SK-N-SH treated with all-trans-retinoic acid at 6 μM for 48 hours (cell line): ENCODE results near the gene PAPSS1.

ENCODE experiments used
- ATAC-seq: fragments of 200-7000 bp; cut with Tn5 transposase; 3 replicates; pipeline ENCODE4 v1.9.1; 2020; ENCODE audit warnings: mild to moderate bottlenecking, moderate library complexity
- ARNTL ChIP-seq: fragments of 450-650 bp; formaldehyde crosslinking; IDR thresholded peaks from 2 replicates; pipeline ENCODE4 v1.5.0; 2020; ENCODE audit warnings: low read depth, mild to moderate bottlenecking, moderate library complexity, borderline replicate concordance
- BACH2 ChIP-seq: fragments of 250-450 bp; sonication (Bioruptor Pico); IDR thresholded peaks from 2 replicates; pipeline ENCODE4 v1.9.0; 2021; ENCODE audit warnings: mild to moderate bottlenecking, borderline replicate concordance
- CREB5 ChIP-seq: fragments of 250-450 bp; sonication (Bioruptor Pico); IDR thresholded peaks from 2 replicates; pipeline ENCODE4 v1.5.1; 2020; ENCODE audit warnings: low read depth, mild to moderate bottlenecking, moderate library complexity
- CSDC2 ChIP-seq: fragments of 250-450 bp; sonication (Bioruptor Pico); IDR thresholded peaks from 2 replicates; pipeline ENCODE4 v1.5.0; 2020; ENCODE audit warnings: mild to moderate bottlenecking, moderate library complexity
- CSRNP3 ChIP-seq: fragments of 250-450 bp; sonication (Bioruptor Pico); IDR thresholded peaks from 2 replicates; pipeline ENCODE4 v1.5.1; 2021; ENCODE audit warnings: mild to moderate bottlenecking, moderate library complexity
- ESRRG ChIP-seq: fragments of 250-450 bp; sonication (Bioruptor Pico); IDR thresholded peaks from 2 replicates; pipeline ENCODE4 v1.6.1; 2021; ENCODE audit warnings: mild to moderate bottlenecking
- GLIS3 ChIP-seq: fragments of 250-450 bp; sonication (Bioruptor Pico); IDR thresholded peaks from 2 replicates; pipeline ENCODE4 v1.5.0; 2020; ENCODE audit warnings: mild to moderate bottlenecking, moderate library complexity
- ISL1 ChIP-seq: fragments of 250-450 bp; sonication (Bioruptor Pico); IDR thresholded peaks from 2 replicates; pipeline ENCODE4 v2.1.2; 2022; ENCODE audit warnings: mild to moderate bottlenecking, moderate library complexity
- OSR1 ChIP-seq: fragments of 250-450 bp; sonication (Bioruptor Pico); IDR thresholded peaks from 2 replicates; pipeline ENCODE4 v1.8.0; 2022; ENCODE audit warnings: moderate library complexity, mild to moderate bottlenecking, inconsistent platforms
- PATZ1 ChIP-seq: fragments of 250-450 bp; sonication (Bioruptor Pico); IDR thresholded peaks from 2 replicates; pipeline ENCODE4 v1.8.0; 2020; ENCODE audit warnings: mild to moderate bottlenecking, moderate library complexity, borderline replicate concordance
- POU6F1 ChIP-seq: fragments of 250-450 bp; sonication (Bioruptor Pico); IDR thresholded peaks from 2 replicates; pipeline ENCODE4 v1.8.0; 2021; ENCODE audit warnings: low read depth, mild to moderate bottlenecking, moderate library complexity, borderline replicate concordance
- PPARA ChIP-seq: fragments of 250-450 bp; sonication (Bioruptor Pico); IDR thresholded peaks from 2 replicates; pipeline ENCODE4 v1.5.0; 2020; ENCODE audit warnings: mild to moderate bottlenecking, borderline replicate concordance
- RARB ChIP-seq: fragments of 250-450 bp; sonication (Bioruptor Pico); IDR thresholded peaks from 2 replicates; pipeline ENCODE4 v1.8.0; 2021; ENCODE audit warnings: mild to moderate bottlenecking, moderate library complexity
- SNAI2 ChIP-seq: fragments of 250-450 bp; sonication (Bioruptor Pico); IDR thresholded peaks from 2 replicates; pipeline ENCODE4 v1.5.0; 2020; ENCODE audit warnings: mild to moderate bottlenecking, moderate library complexity
- TCF4 ChIP-seq: fragments of 250-450 bp; sonication (Bioruptor Pico); IDR thresholded peaks from 2 replicates; pipeline ENCODE4 v1.8.0; 2021; ENCODE audit warnings: mild to moderate bottlenecking, moderate library complexity, borderline replicate concordance
- TSHZ2 ChIP-seq: fragments of 250-450 bp; sonication (Bioruptor Pico); IDR thresholded peaks from 2 replicates; pipeline ENCODE4 v1.5.0; 2020; ENCODE audit warnings: mild to moderate bottlenecking, moderate library complexity
- ZC3H10 ChIP-seq: fragments of 250-450 bp; sonication (Bioruptor Pico); IDR thresholded peaks from 2 replicates; pipeline ENCODE4 v1.5.1; 2021; ENCODE audit warnings: mild to moderate bottlenecking, moderate library complexity
- ZFP3 ChIP-seq: fragments of 250-450 bp; sonication (Bioruptor Pico); IDR thresholded peaks from 2 replicates; pipeline ENCODE4 v1.5.0; 2020; ENCODE audit warnings: mild to moderate bottlenecking, moderate library complexity
- ZFP30 ChIP-seq: fragments of 450-650 bp; formaldehyde crosslinking; IDR thresholded peaks from 2 replicates; pipeline ENCODE4 v1.5.0; 2022; ENCODE audit warnings: mild to moderate bottlenecking, moderate library complexity
- ZNF565 ChIP-seq: fragments of 450-650 bp; formaldehyde crosslinking; conservative IDR thresholded peaks from 2 replicates; pipeline ENCODE4 v1.5.0; 2020; ENCODE audit warnings: low read depth, mild to moderate bottlenecking, moderate library complexity
- ZNF70 ChIP-seq: fragments of 450-650 bp; formaldehyde crosslinking; IDR thresholded peaks from 2 replicates; pipeline ENCODE4 v1.5.0; 2020; ENCODE audit warnings: mild to moderate bottlenecking, moderate library complexity
- ZNF8 ChIP-seq: fragments of 450-650 bp; formaldehyde crosslinking; IDR thresholded peaks from 2 replicates; pipeline ENCODE4 v1.5.0; 2020; ENCODE audit warnings: mild to moderate bottlenecking, moderate library complexity

The PAPSS1 gene

GRCh38 chr4:107586371-107586770 is 133.7 kb downstream of the PAPSS1 start:
- ATAC-seq, result no peak
- TF ChIP-seq PPARA (CRISPR knock-in tag) (no peak), CSDC2 (no peak), PATZ1 (CRISPR knock-in tag) (no peak), CREB5 (no peak), POU6F1 (CRISPR knock-in tag) (no peak), BACH2 (CRISPR knock-in tag) (no peak), GLIS3 (no peak), ZFP3 (CRISPR knock-in tag) (no peak), TCF4 (CRISPR knock-in tag) (no peak), SNAI2 (CRISPR knock-in tag) (no peak), OSR1 (CRISPR knock-in tag) (no peak), ZNF565 (CRISPR knock-in tag) (no peak), ZC3H10 (CRISPR knock-in tag) (no peak), ZNF70 (no peak), ZNF8 (CRISPR knock-in tag) (no peak), TSHZ2 (no peak), ARNTL (CRISPR knock-in tag) (no peak)

GRCh38 chr4:107579099-107579498 is 140.9 kb downstream of the PAPSS1 start:
- no peak for TF ChIP-seq TCF4 (CRISPR knock-in tag)
- no peak for TF ChIP-seq ESRRG (CRISPR knock-in tag)
- TF ChIP-seq ZC3H10 (CRISPR knock-in tag), result no peak
- TF ChIP-seq ZNF70, result no peak
- TF ChIP-seq ARNTL (CRISPR knock-in tag), result no peak
- TF ChIP-seq ZNF565 (CRISPR knock-in tag), result no peak
- TF ChIP-seq SNAI2 (CRISPR knock-in tag), result no peak
- TF ChIP-seq OSR1 (CRISPR knock-in tag), result no peak
- TF ChIP-seq PATZ1 (CRISPR knock-in tag), result no peak
- TF ChIP-seq BACH2 (CRISPR knock-in tag), result no peak
- TF ChIP-seq ZFP3 (CRISPR knock-in tag), result no peak
- TF ChIP-seq ZNF8 (CRISPR knock-in tag), result no peak
- TF ChIP-seq, all 23 proteins: peak for 0
- ATAC-seq, result peak; percentile 35; the same call in 2 of the 3 replicates

- peak; percentile 18; the same call in 2 of the 3 replicates for ATAC-seq
- TF ChIP-seq PPARA (CRISPR knock-in tag) (no peak), PATZ1 (CRISPR knock-in tag) (no peak), RARB (CRISPR knock-in tag) (no peak), GLIS3 (no peak), CSRNP3 (no peak), ZNF565 (CRISPR knock-in tag) (no peak), ZC3H10 (CRISPR knock-in tag) (no peak), CSDC2 (no peak), ISL1 (CRISPR knock-in tag) (no peak), CREB5 (no peak), ZFP3 (CRISPR knock-in tag) (no peak), BACH2 (CRISPR knock-in tag) (no peak), TCF4 (CRISPR knock-in tag) (no peak), SNAI2 (CRISPR knock-in tag) (no peak), ZFP30 (CRISPR knock-in tag) (no peak)
These were observed 141.7 kb downstream of the PAPSS1 start for GRCh38 chr4:107578321-107578720.
